ENCODE results near the gene USP9X.
"Not testable (repeated sequence)": the region's sequence is repeated elsewhere in the genome, so short reads cannot be mapped to it uniquely, and the experiment has no call there.

USP9X gene

GRCh38 chrX:41224605-41225004, 139.4 kb downstream of the USP9X start:
- Histone ChIP-seq H3K9me3 (ENCODE audit: insufficient read depth, low read length) (no peaks in the 10 kb centered on the region), H3K9me2 (replicated peaks; ENCODE audit: insufficient read depth, low read length) (no peaks in the 10 kb centered on the region), H3K79me2 (ENCODE audit: insufficient read depth, low read length) (no peaks in the 10 kb centered on the region), H3K27ac (ENCODE audit: low read depth, low read length) (no peak overlapping the region), H4K20me1 (ENCODE audit: low read depth, low read length) (no peaks in the 10 kb centered on the region), H3K9ac (ENCODE audit: low read length) (no peak overlapping the region), H3F3A (ENCODE audit: insufficient read depth) (no peaks in the 10 kb centered on the region), H3K4me3 (ENCODE audit: insufficient read depth, low read length, poor library complexity, severe bottlenecking) (no peak overlapping the region), H2AFZ (ENCODE audit: low read depth, low read length, severe bottlenecking) (no peak overlapping the region), H3K4me2 (ENCODE audit: low read depth, low read length, poor library complexity, severe bottlenecking) (no peak overlapping the region), H3K36me3 (ENCODE audit: low read length) (peaks cover 12% of the 10 kb centered on the region; the same call in 1 of the 2 replicates), H3K27me3 (ENCODE audit: low read length) (no peaks in the 10 kb centered on the region)
- TF ChIP-seq CTCF (IDR thresholded peaks at IDR 0.05; ENCODE audit: insufficient read depth, low read length, poor library complexity, severe bottlenecking): no peak
- TF ChIP-seq EZH2phosphoT487 (conservative IDR thresholded peaks at IDR 0.05; ENCODE audit: low read length): no peak

- H3K27me3 ChIP-seq (ENCODE audit: low read length): no peaks in the 10 kb centered on the region
- H3K4me2 ChIP-seq (ENCODE audit: low read depth, low read length, poor library complexity, severe bottlenecking): no peak overlapping the region
- no peaks in the 10 kb centered on the region for H4K20me1 ChIP-seq (ENCODE audit: low read depth, low read length)
- H3K27ac ChIP-seq (ENCODE audit: low read depth, low read length): no peak overlapping the region
- no peaks in the 10 kb centered on the region for H3K79me2 ChIP-seq (ENCODE audit: insufficient read depth, low read length)
- TF ChIP-seq EZH2phosphoT487 (conservative IDR thresholded peaks at IDR 0.05; ENCODE audit: low read length) (no peak), CTCF (IDR thresholded peaks at IDR 0.05; ENCODE audit: insufficient read depth, low read length, poor library complexity, severe bottlenecking) (no peak)
- no peaks in the 10 kb centered on the region for H3K9me2 ChIP-seq (replicated peaks; ENCODE audit: insufficient read depth, low read length)
- no peaks in the 10 kb centered on the region; the same call in 1 of the 2 replicates for H3K36me3 ChIP-seq (ENCODE audit: low read length)
- no peak overlapping the region for H3K4me3 ChIP-seq (ENCODE audit: insufficient read depth, low read length, poor library complexity, severe bottlenecking)
- no peaks in the 10 kb centered on the region for H3F3A ChIP-seq (ENCODE audit: insufficient read depth)
- H2AFZ ChIP-seq (ENCODE audit: low read depth, low read length, severe bottlenecking): no peak overlapping the region
- H3K9me3 ChIP-seq (ENCODE audit: insufficient read depth, low read length): no peaks in the 10 kb centered on the region
- H3K9ac ChIP-seq (ENCODE audit: low read length): no peak overlapping the region
Observed at GRCh38 chrX:41233988-41234387, 148.7 kb downstream of the USP9X start.

GRCh38 chrX:41234471-41234870, 149.2 kb downstream of the USP9X start:
- H3K4me3 ChIP-seq (ENCODE audit: insufficient read depth, low read length, poor library complexity, severe bottlenecking); H2AFZ ChIP-seq (ENCODE audit: low read depth, low read length, severe bottlenecking): not testable (repeated sequence)

GRCh38 chrX:41234962-41235361, 149.7 kb downstream of the USP9X start:
- no peak overlapping the region for H3K9ac ChIP-seq (ENCODE audit: low read length)
- no peaks in the 10 kb centered on the region for H3F3A ChIP-seq (ENCODE audit: insufficient read depth)
- H2AFZ ChIP-seq (ENCODE audit: low read depth, low read length, severe bottlenecking): no peak overlapping the region
- no peak overlapping the region for H3K4me2 ChIP-seq (ENCODE audit: low read depth, low read length, poor library complexity, severe bottlenecking)
- TF ChIP-seq CTCF (IDR thresholded peaks at IDR 0.05; ENCODE audit: insufficient read depth, low read length, poor library complexity, severe bottlenecking) (no peak), EZH2phosphoT487 (conservative IDR thresholded peaks at IDR 0.05; ENCODE audit: low read length) (no peak)
- H3K4me3 ChIP-seq (ENCODE audit: insufficient read depth, low read length, poor library complexity, severe bottlenecking): no peak overlapping the region
- H3K27ac ChIP-seq (ENCODE audit: low read depth, low read length): no peak overlapping the region
- no peaks in the 10 kb centered on the region for H3K9me3 ChIP-seq (ENCODE audit: insufficient read depth, low read length)
- H3K36me3 ChIP-seq (ENCODE audit: low read length): no peaks in the 10 kb centered on the region; the same call in 1 of the 2 replicates
- no peaks in the 10 kb centered on the region for H4K20me1 ChIP-seq (ENCODE audit: low read depth, low read length)
- H3K9me2 ChIP-seq (replicated peaks; ENCODE audit: insufficient read depth, low read length): no peaks in the 10 kb centered on the region
- no peaks in the 10 kb centered on the region for H3K79me2 ChIP-seq (ENCODE audit: insufficient read depth, low read length)
- no peaks in the 10 kb centered on the region for H3K27me3 ChIP-seq (ENCODE audit: low read length)

More at GRCh38 chrX:41234471-41234870, 149.2 kb downstream of the USP9X start:
- not testable (repeated sequence) for H3K9me3 ChIP-seq (ENCODE audit: insufficient read depth, low read length); H3K27ac ChIP-seq (ENCODE audit: low read depth, low read length); H4K20me1 ChIP-seq (ENCODE audit: low read depth, low read length); H3K36me3 ChIP-seq (ENCODE audit: low read length); H3K9ac ChIP-seq (ENCODE audit: low read length); H3K4me2 ChIP-seq (ENCODE audit: low read depth, low read length, poor library complexity, severe bottlenecking); H3K79me2 ChIP-seq (ENCODE audit: insufficient read depth, low read length); H3K27me3 ChIP-seq (ENCODE audit: low read length); H3K9me2 ChIP-seq (replicated peaks; ENCODE audit: insufficient read depth, low read length); H3F3A ChIP-seq (ENCODE audit: insufficient read depth)
